ENCODE results near the gene CCDC154. TPM values are rescaled to one million over a fixed set of nuclear protein-coding genes. Genes with fewer than 3 reads are reported as not detected.

The CCDC154 gene
- polyA plus RNA-seq: 2.9 TPM
- long read RNA-seq, donor 1: 0 reads
- long read RNA-seq, donor 2: 0 reads
- long read RNA-seq, donor 3: 0 reads
- long read RNA-seq, donor 4: 0 reads
- long read RNA-seq, donor 5: 0 reads
- long read RNA-seq, donor 6: 0 reads
- long read RNA-seq, donor 7: 0 reads
- long read RNA-seq, donor 8: 0 reads
- long read RNA-seq, donor 9: 0 reads
- long read RNA-seq, donor 10: 0 reads
- long read RNA-seq, donor 11: 0 reads

- Histone ChIP-seq H3K27ac (ENCODE audit: low read length) (no peak within 1 kb of the TSS), H3K4me1 (ENCODE audit: control insufficient read depth, insufficient read depth, low read length) (no peaks in the 10 kb centered on the region), H3K36me3 (ENCODE audit: control insufficient read depth, insufficient read depth, low read length) (peaks cover 29% of the 10 kb centered on the region), H3K9me3 (ENCODE audit: control insufficient read depth, low read depth, low read length) (no peaks in the 10 kb centered on the region), H3K4me3 (ENCODE audit: low read length) (no peak within 1 kb of the TSS), H3K27me3 (ENCODE audit: control insufficient read depth, insufficient read depth, low read length) (no peaks in the 10 kb centered on the region)
- DNase-seq: no peak
- no CpG with 5 or more reads among the region's 27 CpGs for WGBS (ENCODE audit: insufficient coverage, low lambda C conversion rate)
These were observed at the start of gene CCDC154 for GRCh38 chr16:1443980-1444729. Gene CCDC154 (minus strand): TSS chr16:1444556. CDS start chr16:1444322, 234 bp downstream.

- H3K4me1 ChIP-seq (ENCODE audit: control insufficient read depth, insufficient read depth, low read length): peaks cover 12% of the 10 kb centered on the region
- H3K36me3 ChIP-seq (ENCODE audit: control insufficient read depth, insufficient read depth, low read length): peaks cover 38% of the 10 kb centered on the region
- WGBS (ENCODE audit: insufficient coverage, low lambda C conversion rate): 0% methylated on average over 1 of the region's 30 CpGs
- no peaks in the 10 kb centered on the region for H3K9me3 ChIP-seq (ENCODE audit: control insufficient read depth, low read depth, low read length)
- H3K27ac ChIP-seq (ENCODE audit: low read length): no peak overlapping the region
- peak overlapping the region; percentile 94 for H3K4me3 ChIP-seq (ENCODE audit: low read length)
- H3K27me3 ChIP-seq (ENCODE audit: control insufficient read depth, insufficient read depth, low read length): no peaks in the 10 kb centered on the region
- DNase-seq: no peak
These were observed 49.4 kb upstream of the CCDC154 start for GRCh38 chr16:1493746-1494094.

- WGBS (ENCODE audit: insufficient coverage, low lambda C conversion rate): no CpG with 5 or more reads among the region's 89 CpGs
- peak; percentile 70 to 94 for DNase-seq
- peak within 1 kb of the TSS; percentile 94 for H3K4me3 ChIP-seq (ENCODE audit: low read length)
- peak within 1 kb of the TSS; percentile 93 for H3K27ac ChIP-seq (ENCODE audit: low read length)
- H3K4me1 ChIP-seq (ENCODE audit: control insufficient read depth, insufficient read depth, low read length): peaks cover 12% of the 10 kb centered on the region
- no peaks in the 10 kb centered on the region for H3K27me3 ChIP-seq (ENCODE audit: control insufficient read depth, insufficient read depth, low read length)
- peaks cover 33% of the 10 kb centered on the region for H3K36me3 ChIP-seq (ENCODE audit: control insufficient read depth, insufficient read depth, low read length)
- no peaks in the 10 kb centered on the region for H3K9me3 ChIP-seq (ENCODE audit: control insufficient read depth, low read depth, low read length)
These were observed 48.8 kb upstream of the CCDC154 start, which contains the start of gene TELO2 for GRCh38 chr16:1492923-1493745. Gene TELO2 (plus strand): TSS chr16:1493360. CDS start chr16:1494282, 922 bp downstream.

GRCh38 chr16:1492082-1492922 lies 47.9 kb upstream of the CCDC154 start:
- peaks cover 12% of the 10 kb centered on the region for H3K4me1 ChIP-seq (ENCODE audit: control insufficient read depth, insufficient read depth, low read length)
- H3K9me3 ChIP-seq (ENCODE audit: control insufficient read depth, low read depth, low read length): no peaks in the 10 kb centered on the region
- no peaks in the 10 kb centered on the region for H3K27me3 ChIP-seq (ENCODE audit: control insufficient read depth, insufficient read depth, low read length)
- no CpG with 5 or more reads among the region's 23 CpGs for WGBS (ENCODE audit: insufficient coverage, low lambda C conversion rate)
- H3K36me3 ChIP-seq (ENCODE audit: control insufficient read depth, insufficient read depth, low read length): peaks cover 28% of the 10 kb centered on the region
- peak overlapping the region; percentile 94 for H3K4me3 ChIP-seq (ENCODE audit: low read length)
- DNase-seq: no peak
- peak overlapping the region; percentile 93 for H3K27ac ChIP-seq (ENCODE audit: low read length)

GRCh38 chr16:1491327-1491726 lies 47.0 kb upstream of the CCDC154 start:
- Histone ChIP-seq H3K9me3 (ENCODE audit: control insufficient read depth, low read depth, low read length) (no peaks in the 10 kb centered on the region), H3K4me3 (ENCODE audit: low read length) (no peak overlapping the region), H3K4me1 (ENCODE audit: control insufficient read depth, insufficient read depth, low read length) (peaks cover 12% of the 10 kb centered on the region), H3K27me3 (ENCODE audit: control insufficient read depth, insufficient read depth, low read length) (no peaks in the 10 kb centered on the region), H3K27ac (ENCODE audit: low read length) (no peak overlapping the region), H3K36me3 (ENCODE audit: control insufficient read depth, insufficient read depth, low read length) (peaks cover 18% of the 10 kb centered on the region)
- DNase-seq: no peak
- WGBS (ENCODE audit: insufficient coverage, low lambda C conversion rate): 90% methylated on average over 2 of the region's 12 CpGs

GRCh38 chr16:1489077-1489476 lies 44.7 kb upstream of the CCDC154 start:
- H3K4me3 ChIP-seq (ENCODE audit: low read length): no peak overlapping the region
- H3K27ac ChIP-seq (ENCODE audit: low read length): no peak overlapping the region
- no peaks in the 10 kb centered on the region for H3K36me3 ChIP-seq (ENCODE audit: control insufficient read depth, insufficient read depth, low read length)
- no CpG with 5 or more reads among the region's 12 CpGs for WGBS (ENCODE audit: insufficient coverage, low lambda C conversion rate)
- no peaks in the 10 kb centered on the region for H3K27me3 ChIP-seq (ENCODE audit: control insufficient read depth, insufficient read depth, low read length)
- peaks cover 8% of the 10 kb centered on the region for H3K4me1 ChIP-seq (ENCODE audit: control insufficient read depth, insufficient read depth, low read length)
- H3K9me3 ChIP-seq (ENCODE audit: control insufficient read depth, low read depth, low read length): peaks cover 7% of the 10 kb centered on the region
- no peak for DNase-seq

- no CpG with 5 or more reads among the region's 19 CpGs for WGBS (ENCODE audit: insufficient coverage, low lambda C conversion rate)
- no peak for DNase-seq
- Histone ChIP-seq H3K27me3 (ENCODE audit: control insufficient read depth, insufficient read depth, low read length) (peaks cover 3% of the 10 kb centered on the region), H3K9me3 (ENCODE audit: control insufficient read depth, low read depth, low read length) (peaks cover 7% of the 10 kb centered on the region), H3K36me3 (ENCODE audit: control insufficient read depth, insufficient read depth, low read length) (no peaks in the 10 kb centered on the region), H3K4me3 (ENCODE audit: low read length) (no peak within 1 kb of the TSS), H3K27ac (ENCODE audit: low read length) (no peak within 1 kb of the TSS), H3K4me1 (ENCODE audit: control insufficient read depth, insufficient read depth, low read length) (peaks cover 8% of the 10 kb centered on the region)
These were observed 44.3 kb upstream of the CCDC154 start, which contains the start of gene PTX4 for GRCh38 chr16:1488619-1489018. Gene PTX4 (minus strand): TSS chr16:1488944. CDS start chr16:1488909, 35 bp downstream.

GRCh38 chr16:1488054-1488601 lies 43.8 kb upstream of the CCDC154 start:
- no CpG with 5 or more reads among the region's 24 CpGs for WGBS (ENCODE audit: insufficient coverage, low lambda C conversion rate)
- Histone ChIP-seq H3K9me3 (ENCODE audit: control insufficient read depth, low read depth, low read length) (peaks cover 7% of the 10 kb centered on the region), H3K27me3 (ENCODE audit: control insufficient read depth, insufficient read depth, low read length) (peaks cover 4% of the 10 kb centered on the region), H3K4me3 (ENCODE audit: low read length) (no peak overlapping the region), H3K36me3 (ENCODE audit: control insufficient read depth, insufficient read depth, low read length) (no peaks in the 10 kb centered on the region), H3K4me1 (ENCODE audit: control insufficient read depth, insufficient read depth, low read length) (peaks cover 8% of the 10 kb centered on the region), H3K27ac (ENCODE audit: low read length) (no peak overlapping the region)
- DNase-seq: no peak

- peaks cover 7% of the 10 kb centered on the region for H3K9me3 ChIP-seq (ENCODE audit: control insufficient read depth, low read depth, low read length)
- no peak overlapping the region for H3K4me3 ChIP-seq (ENCODE audit: low read length)
- 95% methylated on average over 4 of the region's 39 CpGs for WGBS (ENCODE audit: insufficient coverage, low lambda C conversion rate)
These were observed 43.2 kb upstream of the CCDC154 start for GRCh38 chr16:1487395-1488053.

More at GRCh38 chr16:1487395-1488053, 43.2 kb upstream of the CCDC154 start:
- H3K27me3 ChIP-seq (ENCODE audit: control insufficient read depth, insufficient read depth, low read length): peaks cover 5% of the 10 kb centered on the region
- H3K4me1 ChIP-seq (ENCODE audit: control insufficient read depth, insufficient read depth, low read length): peaks cover 3% of the 10 kb centered on the region
- no peaks in the 10 kb centered on the region for H3K36me3 ChIP-seq (ENCODE audit: control insufficient read depth, insufficient read depth, low read length)
- no peak for DNase-seq
- H3K27ac ChIP-seq (ENCODE audit: low read length): no peak overlapping the region

Measured in large intestine (tissue), 12 donors.